ENCODE results near the gene KRTAP5-2.

Gene KRTAP5-2

GRCh38 chr11:1566381-1567051 lies 31.6 kb downstream of the KRTAP5-2 start:
- TF ChIP-seq, protein P1, sequence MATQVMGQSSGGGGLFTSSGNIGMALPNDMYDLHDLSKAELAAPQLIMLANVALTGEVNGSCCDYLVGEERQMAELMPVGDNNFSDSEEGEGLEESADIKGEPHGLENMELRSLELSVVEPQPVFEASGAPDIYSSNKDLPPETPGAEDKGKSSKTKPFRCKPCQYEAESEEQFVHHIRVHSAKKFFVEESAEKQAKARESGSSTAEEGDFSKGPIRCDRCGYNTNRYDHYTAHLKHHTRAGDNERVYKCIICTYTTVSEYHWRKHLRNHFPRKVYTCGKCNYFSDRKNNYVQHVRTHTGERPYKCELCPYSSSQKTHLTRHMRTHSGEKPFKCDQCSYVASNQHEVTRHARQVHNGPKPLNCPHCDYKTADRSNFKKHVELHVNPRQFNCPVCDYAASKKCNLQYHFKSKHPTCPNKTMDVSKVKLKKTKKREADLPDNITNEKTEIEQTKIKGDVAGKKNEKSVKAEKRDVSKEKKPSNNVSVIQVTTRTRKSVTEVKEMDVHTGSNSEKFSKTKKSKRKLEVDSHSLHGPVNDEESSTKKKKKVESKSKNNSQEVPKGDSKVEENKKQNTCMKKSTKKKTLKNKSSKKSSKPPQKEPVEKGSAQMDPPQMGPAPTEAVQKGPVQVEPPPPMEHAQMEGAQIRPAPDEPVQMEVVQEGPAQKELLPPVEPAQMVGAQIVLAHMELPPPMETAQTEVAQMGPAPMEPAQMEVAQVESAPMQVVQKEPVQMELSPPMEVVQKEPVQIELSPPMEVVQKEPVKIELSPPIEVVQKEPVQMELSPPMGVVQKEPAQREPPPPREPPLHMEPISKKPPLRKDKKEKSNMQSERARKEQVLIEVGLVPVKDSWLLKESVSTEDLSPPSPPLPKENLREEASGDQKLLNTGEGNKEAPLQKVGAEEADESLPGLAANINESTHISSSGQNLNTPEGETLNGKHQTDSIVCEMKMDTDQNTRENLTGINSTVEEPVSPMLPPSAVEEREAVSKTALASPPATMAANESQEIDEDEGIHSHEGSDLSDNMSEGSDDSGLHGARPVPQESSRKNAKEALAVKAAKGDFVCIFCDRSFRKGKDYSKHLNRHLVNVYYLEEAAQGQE (IDR thresholded peaks at IDR 0.05; ENCODE audit: insufficient read depth in 1 of 2, low read depth in 2 of 2, low read length in 2 of 2), result no peak
- TF ChIP-seq TAF1 (IDR thresholded peaks at IDR 0.05; ENCODE audit: borderline replicate concordance, insufficient read depth, low read length) (no peak), FOXP2 (optimal IDR thresholded peaks at IDR 0.05; ENCODE audit: borderline replicate concordance, extremely low read depth, extremely low read length, insufficient read depth) (no peak), POLR2AphosphoS5 (IDR thresholded peaks at IDR 0.05; ENCODE audit: low read depth, low read length) (no peak), SIN3A (IDR thresholded peaks at IDR 0.05; ENCODE audit: borderline replicate concordance, insufficient read depth, low read length) (no peak)

GRCh38 chr11:1565904-1566247 lies 32.2 kb downstream of the KRTAP5-2 start:
- TF ChIP-seq TAF1 (IDR thresholded peaks at IDR 0.05; ENCODE audit: borderline replicate concordance, insufficient read depth, low read length) (no peak), FOXP2 (optimal IDR thresholded peaks at IDR 0.05; ENCODE audit: borderline replicate concordance, extremely low read depth, extremely low read length, insufficient read depth) (no peak), POLR2AphosphoS5 (IDR thresholded peaks at IDR 0.05; ENCODE audit: low read depth, low read length) (no peak), SIN3A (IDR thresholded peaks at IDR 0.05; ENCODE audit: borderline replicate concordance, insufficient read depth, low read length) (no peak)
- TF ChIP-seq, protein P1 (IDR thresholded peaks at IDR 0.05; ENCODE audit: insufficient read depth in 1 of 2, low read depth in 2 of 2, low read length in 2 of 2), result no peak

- TF ChIP-seq SIN3A (IDR thresholded peaks at IDR 0.05; ENCODE audit: borderline replicate concordance, insufficient read depth, low read length) (no peak), POLR2AphosphoS5 (IDR thresholded peaks at IDR 0.05; ENCODE audit: low read depth, low read length) (no peak), TAF1 (IDR thresholded peaks at IDR 0.05; ENCODE audit: borderline replicate concordance, insufficient read depth, low read length) (no peak), FOXP2 (optimal IDR thresholded peaks at IDR 0.05; ENCODE audit: borderline replicate concordance, extremely low read depth, extremely low read length, insufficient read depth) (no peak)
- TF ChIP-seq, protein P1 (IDR thresholded peaks at IDR 0.05; ENCODE audit: insufficient read depth in 1 of 2, low read depth in 2 of 2, low read length in 2 of 2), result no peak
Measured at GRCh38 chr11:1565173-1565903, 32.8 kb downstream of the KRTAP5-2 start.

DNA sequence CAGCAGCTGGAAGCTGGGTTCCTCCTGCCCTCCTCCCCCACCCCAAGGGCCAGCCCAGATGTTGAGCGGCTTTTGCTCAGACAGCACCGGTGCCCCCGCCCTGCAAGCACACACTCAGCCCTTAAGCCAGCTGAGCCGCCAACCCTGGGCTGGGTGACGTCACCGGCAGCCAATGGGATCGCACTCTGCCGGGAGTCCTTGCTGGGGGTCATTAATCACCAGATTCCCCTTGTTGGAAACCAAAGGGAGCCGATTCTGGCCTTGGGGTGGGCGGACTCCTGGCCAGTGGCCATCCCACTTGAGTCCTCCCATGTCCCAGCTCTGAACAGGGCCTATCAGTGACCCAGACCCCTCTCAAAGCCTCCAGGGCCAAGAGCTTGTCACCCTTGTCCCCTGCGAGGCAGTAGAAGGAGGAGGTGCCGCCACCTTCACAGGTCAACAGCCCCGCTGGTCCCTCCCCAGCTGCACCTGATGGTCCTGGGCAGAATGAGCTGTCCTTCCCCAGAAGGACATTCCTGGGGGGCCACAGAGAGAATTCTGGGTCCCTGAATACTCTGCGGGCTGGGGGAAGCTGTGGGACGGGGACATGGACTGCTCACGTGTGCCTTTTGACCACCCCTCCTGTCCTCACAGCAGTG lies 33.4 kb downstream of the KRTAP5-2 start:
- TF ChIP-seq POLR2AphosphoS5 (IDR thresholded peaks at IDR 0.05; ENCODE audit: low read depth, low read length), result no peak
- no peak for TF ChIP-seq SIN3A (IDR thresholded peaks at IDR 0.05; ENCODE audit: borderline replicate concordance, insufficient read depth, low read length)
- TF ChIP-seq FOXP2 (optimal IDR thresholded peaks at IDR 0.05; ENCODE audit: borderline replicate concordance, extremely low read depth, extremely low read length, insufficient read depth), result no peak
- TF ChIP-seq TAF1 (IDR thresholded peaks at IDR 0.05; ENCODE audit: borderline replicate concordance, insufficient read depth, low read length), result no peak
- TF ChIP-seq, protein P1 (IDR thresholded peaks at IDR 0.05; ENCODE audit: insufficient read depth in 1 of 2, low read depth in 2 of 2, low read length in 2 of 2), result no peak
